ENCODE data around the gene ADAMTS13.
"Not testable (repeated sequence)": the region's sequence is repeated elsewhere in the genome, so short reads cannot be mapped to it uniquely, and the experiment has no call there.

ADAMTS13 gene

DNA sequence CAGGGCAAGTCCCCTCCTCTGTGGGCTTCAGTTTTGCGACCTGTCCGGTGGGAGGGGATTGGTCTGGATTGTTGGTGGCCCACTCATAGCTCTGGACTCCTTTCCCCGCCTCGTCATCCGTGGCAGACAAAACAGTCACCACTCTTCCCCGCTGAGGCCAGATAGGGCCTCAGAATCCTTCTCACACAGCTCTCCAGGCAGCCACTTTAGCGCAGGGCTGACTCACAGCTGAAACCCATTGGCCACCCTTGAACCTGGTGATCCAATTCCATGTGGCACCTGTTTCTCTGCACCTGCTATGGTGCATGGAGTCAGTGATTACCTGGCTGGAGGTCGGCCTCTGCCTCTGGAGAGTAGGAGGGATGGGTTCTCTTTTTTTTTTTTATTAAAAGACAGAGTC is 21.8 kb downstream of the ADAMTS13 start:
- TF ChIP-seq, protein P1, sequence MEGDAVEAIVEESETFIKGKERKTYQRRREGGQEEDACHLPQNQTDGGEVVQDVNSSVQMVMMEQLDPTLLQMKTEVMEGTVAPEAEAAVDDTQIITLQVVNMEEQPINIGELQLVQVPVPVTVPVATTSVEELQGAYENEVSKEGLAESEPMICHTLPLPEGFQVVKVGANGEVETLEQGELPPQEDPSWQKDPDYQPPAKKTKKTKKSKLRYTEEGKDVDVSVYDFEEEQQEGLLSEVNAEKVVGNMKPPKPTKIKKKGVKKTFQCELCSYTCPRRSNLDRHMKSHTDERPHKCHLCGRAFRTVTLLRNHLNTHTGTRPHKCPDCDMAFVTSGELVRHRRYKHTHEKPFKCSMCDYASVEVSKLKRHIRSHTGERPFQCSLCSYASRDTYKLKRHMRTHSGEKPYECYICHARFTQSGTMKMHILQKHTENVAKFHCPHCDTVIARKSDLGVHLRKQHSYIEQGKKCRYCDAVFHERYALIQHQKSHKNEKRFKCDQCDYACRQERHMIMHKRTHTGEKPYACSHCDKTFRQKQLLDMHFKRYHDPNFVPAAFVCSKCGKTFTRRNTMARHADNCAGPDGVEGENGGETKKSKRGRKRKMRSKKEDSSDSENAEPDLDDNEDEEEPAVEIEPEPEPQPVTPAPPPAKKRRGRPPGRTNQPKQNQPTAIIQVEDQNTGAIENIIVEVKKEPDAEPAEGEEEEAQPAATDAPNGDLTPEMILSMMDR (conservative IDR thresholded peaks at IDR 0.05; ENCODE audit: low read depth, low read length), result no peak
- DNase-seq (ENCODE audit: low read depth), result no peak

DNA sequence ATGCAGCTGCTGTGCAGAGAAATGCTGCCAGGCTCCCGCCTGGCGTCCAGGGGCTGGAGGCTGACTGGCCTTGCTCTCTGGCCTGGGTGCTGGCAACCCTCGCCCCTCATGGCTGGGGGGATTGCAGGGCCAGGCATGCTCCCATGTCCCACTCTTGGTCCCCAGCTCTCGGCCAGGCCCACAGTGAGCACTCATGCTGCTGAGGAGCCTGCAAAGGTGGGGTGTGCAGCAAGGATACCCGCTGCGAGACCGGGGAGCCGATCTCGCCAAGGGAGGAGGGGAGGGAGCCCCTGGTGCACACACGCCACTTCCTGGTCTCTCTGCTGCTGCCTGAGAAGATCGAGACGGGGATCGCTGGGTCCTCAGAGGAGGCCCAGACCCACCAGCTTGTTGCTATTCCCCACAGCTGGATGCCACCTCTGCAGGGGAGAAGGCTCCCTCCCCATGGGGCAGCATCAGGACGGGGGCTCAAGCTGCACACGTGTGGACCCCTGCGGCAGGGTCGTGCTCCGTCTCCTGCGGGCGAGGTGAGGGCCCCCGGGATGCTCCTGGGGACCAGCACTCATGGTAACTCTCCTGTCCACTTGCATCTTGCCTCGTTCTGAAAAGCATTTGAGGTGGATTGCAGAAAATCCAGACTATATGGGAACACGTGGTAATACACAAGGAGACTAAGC is 23.3 kb downstream of the ADAMTS13 start:
- TF ChIP-seq, protein P1 (conservative IDR thresholded peaks at IDR 0.05; ENCODE audit: low read depth, low read length), result no peak
- DNase-seq (ENCODE audit: low read depth), result no peak
- H3K4me3 ChIP-seq (ENCODE audit: low read length), result no peak overlapping the region

More for the DNA sequence above, 21.8 kb downstream of the ADAMTS13 start:
- no peak overlapping the region for H3K4me3 ChIP-seq (ENCODE audit: low read length)

DNA sequence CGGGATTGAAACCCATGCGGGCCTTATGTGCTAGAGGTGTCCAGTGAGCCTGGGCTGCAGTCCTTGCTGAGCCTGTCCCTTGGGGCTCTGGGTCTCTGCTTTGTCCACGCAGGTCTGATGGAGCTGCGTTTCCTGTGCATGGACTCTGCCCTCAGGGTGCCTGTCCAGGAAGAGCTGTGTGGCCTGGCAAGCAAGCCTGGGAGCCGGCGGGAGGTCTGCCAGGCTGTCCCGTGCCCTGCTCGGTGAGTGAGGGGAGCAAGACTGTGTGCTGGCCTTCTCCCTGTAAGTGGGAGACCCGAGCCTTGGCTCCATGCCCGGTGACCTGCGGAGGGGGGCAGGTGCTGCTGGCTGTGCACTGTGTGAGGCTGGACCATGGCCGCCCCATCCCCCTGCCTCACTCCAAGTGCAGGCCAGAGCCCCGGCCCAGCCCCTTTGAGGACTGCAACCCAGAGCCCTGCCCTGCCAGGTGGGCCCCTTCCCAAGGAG is 26.4 kb downstream of the ADAMTS13 start:
- no peak overlapping the region for H3K4me3 ChIP-seq (ENCODE audit: low read length)
- TF ChIP-seq, protein P1 (conservative IDR thresholded peaks at IDR 0.05; ENCODE audit: low read depth, low read length), result no peak
- no peak for DNase-seq (ENCODE audit: low read depth)

DNA sequence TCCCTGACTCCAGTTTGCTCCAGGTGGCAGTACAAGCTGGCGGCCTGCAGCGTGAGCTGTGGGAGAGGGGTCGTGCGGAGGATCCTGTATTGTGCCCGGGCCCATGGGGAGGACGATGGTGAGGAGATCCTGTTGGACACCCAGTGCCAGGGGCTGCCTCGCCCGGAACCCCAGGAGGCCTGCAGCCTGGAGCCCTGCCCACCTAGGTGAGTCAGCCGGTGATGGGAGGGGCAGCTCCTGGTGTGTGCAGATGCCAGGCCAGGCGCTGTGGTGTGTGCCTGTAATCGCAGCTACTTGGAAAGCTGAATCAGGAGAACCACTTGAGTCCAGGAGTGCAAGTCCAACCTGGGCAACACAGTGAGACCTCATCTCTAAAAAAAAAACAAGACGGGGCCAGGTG is 27.6 kb downstream of the ADAMTS13 start:
- TF ChIP-seq, protein P1 (conservative IDR thresholded peaks at IDR 0.05; ENCODE audit: low read depth, low read length), result no peak
- DNase-seq (ENCODE audit: low read depth), result no peak
- H3K4me3 ChIP-seq (ENCODE audit: low read length), result no peak overlapping the region

DNA sequence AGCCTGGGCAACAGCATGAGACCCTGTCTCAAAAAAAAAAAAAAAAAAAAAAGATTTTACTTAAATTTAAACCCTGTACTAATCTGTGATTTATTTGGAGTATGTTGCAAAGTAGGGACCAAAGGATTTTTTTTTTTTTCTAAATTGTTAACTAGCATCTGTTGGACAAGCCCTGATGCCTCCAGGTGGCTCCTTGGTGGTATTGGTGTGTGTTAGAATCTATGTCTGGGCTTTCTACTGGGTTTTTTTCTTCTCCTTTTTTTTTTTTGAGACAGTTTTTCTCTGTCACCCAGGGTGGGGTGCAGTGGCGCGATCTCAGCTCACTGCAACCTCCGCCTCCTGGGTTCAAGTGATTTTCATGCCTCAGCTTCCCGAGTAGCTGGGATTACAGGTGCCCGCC is 29.7 kb downstream of the ADAMTS13 start:
- not testable (repeated sequence) for H3K4me3 ChIP-seq (ENCODE audit: low read length); DNase-seq (ENCODE audit: low read depth)

DNA sequence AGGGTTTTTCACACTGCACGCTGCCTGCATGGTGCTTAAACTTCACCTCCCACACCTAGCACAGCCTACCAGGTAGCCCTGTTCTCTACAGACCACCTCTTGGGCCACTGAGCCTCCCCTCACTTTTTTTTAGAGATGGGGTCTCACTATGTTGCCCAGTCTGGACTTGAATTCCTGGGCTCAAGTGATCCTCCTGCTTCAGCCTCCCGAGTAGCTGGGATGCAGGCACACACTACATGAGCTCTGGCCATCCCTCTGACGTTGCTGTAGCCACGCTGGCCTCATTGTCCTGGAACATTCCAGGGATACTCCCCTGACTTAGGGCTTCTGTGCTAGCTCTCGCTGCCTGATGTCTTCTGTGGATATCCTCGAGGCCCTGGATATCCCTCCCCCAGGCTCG is 30.4 kb downstream of the ADAMTS13 start:
- H3K4me3 ChIP-seq (ENCODE audit: low read length), result no peak overlapping the region
- no peak for DNase-seq (ENCODE audit: low read depth)
- TF ChIP-seq, protein P1 (conservative IDR thresholded peaks at IDR 0.05; ENCODE audit: low read depth, low read length), result no peak

DNA sequence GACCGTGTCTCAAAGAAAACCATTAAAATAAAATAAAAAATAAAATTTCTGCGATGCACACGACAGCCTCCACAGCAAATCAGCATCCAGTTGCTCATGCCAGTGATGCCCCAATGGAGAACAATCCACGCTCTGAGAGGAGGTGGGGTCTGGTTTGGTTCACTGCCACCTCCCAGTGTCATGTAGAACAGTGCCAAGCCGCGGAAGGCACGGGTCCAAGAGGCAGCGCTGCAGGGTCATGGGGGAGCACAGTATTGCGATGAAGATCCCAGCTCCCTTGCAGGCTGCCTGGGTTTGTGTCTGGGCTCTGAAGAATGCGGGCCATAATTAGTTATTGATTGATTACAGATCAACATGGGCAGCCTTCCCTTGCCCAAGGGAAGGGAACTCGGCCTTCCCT is 31.5 kb downstream of the ADAMTS13 start:
- no peak overlapping the region for H3K4me3 ChIP-seq (ENCODE audit: low read length)
- TF ChIP-seq, protein P1 (conservative IDR thresholded peaks at IDR 0.05; ENCODE audit: low read depth, low read length), result no peak
- no peak for DNase-seq (ENCODE audit: low read depth)

All from retinal pigment epithelial cell (primary cell).